HG03442 (cell line): ENCODE results near the gene MGMT.

Source experiments
- ATAC-seq: cut with Tn5 transposase; IDR thresholded peaks from one replicate; pipeline ENCODE4 v1.9.1; 2021; ENCODE audit warnings: mild to moderate bottlenecking, moderate library complexity; ENCODE audit not compliant: unreplicated experiment

MGMT gene

GRCh38 chr10:129494176-129494575 lies 27.1 kb downstream of the MGMT start:
- no peak for ATAC-seq

GRCh38 chr10:129494740-129495139 lies 27.7 kb downstream of the MGMT start:
- ATAC-seq, result no peak

GRCh38 chr10:129495256-129495655 lies 28.2 kb downstream of the MGMT start:
- ATAC-seq, result no peak

- no peak for ATAC-seq
Observed at GRCh38 chr10:129495698-129496097, 28.7 kb downstream of the MGMT start.

GRCh38 chr10:129497013-129497412 lies 30.0 kb downstream of the MGMT start:
- ATAC-seq, result no peak

GRCh38 chr10:129498680-129499079 lies 31.6 kb downstream of the MGMT start:
- no peak for ATAC-seq

- no peak for ATAC-seq
Observed at GRCh38 chr10:129500617-129501339, 33.7 kb downstream of the MGMT start.

- ATAC-seq, result peak; percentile 99
Observed at GRCh38 chr10:129501652-129502436, 34.8 kb downstream of the MGMT start.

- no peak for ATAC-seq
Observed at GRCh38 chr10:129502448-129502847, 35.4 kb downstream of the MGMT start.

GRCh38 chr10:129505500-129506075 lies 38.5 kb downstream of the MGMT start:
- no peak for ATAC-seq

- no peak for ATAC-seq
Observed at GRCh38 chr10:129506101-129506797, 39.2 kb downstream of the MGMT start.

GRCh38 chr10:129507216-129507889 lies 40.3 kb downstream of the MGMT start:
- no peak for ATAC-seq

GRCh38 chr10:129509155-129509554 lies 42.1 kb downstream of the MGMT start:
- ATAC-seq, result no peak

GRCh38 chr10:129509835-129510234 lies 42.8 kb downstream of the MGMT start:
- no peak for ATAC-seq

GRCh38 chr10:129511086-129511485 lies 44.0 kb downstream of the MGMT start:
- no peak for ATAC-seq

- no peak for ATAC-seq
Observed at GRCh38 chr10:129511758-129512157, 44.7 kb downstream of the MGMT start.

GRCh38 chr10:129513312-129513711 lies 46.3 kb downstream of the MGMT start:
- no peak for ATAC-seq

- ATAC-seq, result no peak
Observed at GRCh38 chr10:129514568-129515451, 47.8 kb downstream of the MGMT start.

- ATAC-seq, result no peak
Observed at GRCh38 chr10:129516846-129517679, 50.0 kb downstream of the MGMT start.
